ENCODE measurements around the gene CEP120. TPM values are rescaled to one million over a fixed set of nuclear protein-coding genes. Genes with fewer than 3 reads are reported as not detected.

CEP120 gene
- total and polyA plus RNA-seq, 7 experiments from 2014 or later = 22.5 to 74.6 (median 46.3) TPM

GRCh38 chr5:123364441-123365155 lies 58.6 kb downstream of the CEP120 start:
- peaks cover 21 to 54% (median 45%) of the 10 kb centered on the region in 5 donors for H3K36me3 Mint-ChIP-seq
- no peak overlapping the region for H3K27ac ChIP-seq (ENCODE audit: low read depth, low read length)
- CTCF ChIA-PET = no interaction called here
- DNase-seq = no peak
- peaks cover 0 to 16% (median 0%) of the 10 kb centered on the region in 7 donors for H3K4me1 Mint-ChIP-seq
- no peaks in the 10 kb centered on the region for H3K27me3 Mint-ChIP-seq
- no peaks in the 10 kb centered on the region for H3K27me3 ChIP-seq (ENCODE audit: control insufficient read depth in 2 of 2, insufficient read depth in 2 of 2, low read length in 2 of 2)
- no peaks in the 10 kb centered on the region for H3K4me1 ChIP-seq (ENCODE audit: control insufficient read depth in 2 of 2, insufficient read depth in 2 of 2, low read length in 2 of 2)
- no peak overlapping the region for H3K4me3 ChIP-seq (ENCODE audit: low read length)
- H3K36me3 ChIP-seq (ENCODE audit: control insufficient read depth in 2 of 3, insufficient read depth in 3 of 3, low read length in 3 of 3) = peaks cover 7 to 41% (median 14%) of the 10 kb centered on the region in 3 experiments
- H3K27ac Mint-ChIP-seq = no peak overlapping the region
- H3K9me3 Mint-ChIP-seq = no peaks in the 10 kb centered on the region
- POLR2A ChIA-PET = no interaction called here
- ATAC-seq = no peak
- intact Hi-C loops (cut with micrococcal nuclease) = loop anchor here (10.0 kb wide), 2 partner anchors 460 to 1170 kb away; no protein-coding TSS in a partner anchor
- no peaks in the 10 kb centered on the region for H3K9me3 ChIP-seq (ENCODE audit: control insufficient read depth in 2 of 3, low read length in 3 of 3)
- H3K4me3 Mint-ChIP-seq = no peak overlapping the region

GRCh38 chr5:123360910-123361309 lies 62.3 kb downstream of the CEP120 start:
- peaks cover 2 to 18% (median 5%) of the 10 kb centered on the region in 11 donors for H3K9me3 Mint-ChIP-seq
- intact Hi-C loops (cut with micrococcal nuclease) = loop anchor here (10.0 kb wide), 2 partner anchors 456 to 1166 kb away; no protein-coding TSS in a partner anchor
- Histone ChIP-seq H3K36me3 (ENCODE audit: control insufficient read depth in 2 of 3, insufficient read depth in 3 of 3, low read length in 3 of 3) (peaks cover 7 to 46% (median 14%) of the 10 kb centered on the region in 3 experiments), H3K4me3 (ENCODE audit: low read length) (no peak overlapping the region), H3K9me3 (ENCODE audit: control insufficient read depth in 2 of 3, low read length in 3 of 3) (no peaks in the 10 kb centered on the region), H3K27ac (ENCODE audit: low read depth, low read length) (no peak overlapping the region), H3K4me1 (ENCODE audit: control insufficient read depth in 2 of 2, insufficient read depth in 2 of 2, low read length in 2 of 2) (no peaks in the 10 kb centered on the region), H3K27me3 (ENCODE audit: control insufficient read depth in 2 of 2, insufficient read depth in 2 of 2, low read length in 2 of 2) (no peaks in the 10 kb centered on the region)
- POLR2A ChIA-PET = no interaction called here
- peaks cover 0 to 7% (median 0%) of the 10 kb centered on the region in 7 donors for H3K4me1 Mint-ChIP-seq
- ATAC-seq (no peak), DNase-seq (no peak)
- H3K36me3 Mint-ChIP-seq = peaks cover 29 to 76% (median 62%) of the 10 kb centered on the region in 5 donors
- no peak overlapping the region for H3K4me3 Mint-ChIP-seq
- CTCF ChIA-PET = no interaction called here
- H3K27me3 Mint-ChIP-seq = no peaks in the 10 kb centered on the region
- no peak overlapping the region for H3K27ac Mint-ChIP-seq

- Histone ChIP-seq H3K27me3 (ENCODE audit: control insufficient read depth in 2 of 2, insufficient read depth in 2 of 2, low read length in 2 of 2) (no peaks in the 10 kb centered on the region), H3K4me3 (ENCODE audit: low read length) (no peak overlapping the region), H3K36me3 (ENCODE audit: control insufficient read depth in 2 of 3, insufficient read depth in 3 of 3, low read length in 3 of 3) (peaks cover 7 to 41% (median 14%) of the 10 kb centered on the region in 3 experiments), H3K27ac (ENCODE audit: low read depth, low read length) (no peak overlapping the region), H3K4me1 (ENCODE audit: control insufficient read depth in 2 of 2, insufficient read depth in 2 of 2, low read length in 2 of 2) (no peaks in the 10 kb centered on the region), H3K9me3 (ENCODE audit: control insufficient read depth in 2 of 3, low read length in 3 of 3) (no peaks in the 10 kb centered on the region)
- DNase-seq (no peak), ATAC-seq (no peak)
- Mint-ChIP-seq H3K4me1 (peaks cover 0 to 7% (median 0%) of the 10 kb centered on the region in 7 donors), H3K36me3 (peaks cover 29 to 76% (median 62%) of the 10 kb centered on the region in 5 donors), H3K4me3 (no peak overlapping the region), H3K27me3 (no peaks in the 10 kb centered on the region), H3K27ac (no peak overlapping the region), H3K9me3 (peaks cover 2 to 18% (median 5%) of the 10 kb centered on the region in 11 donors)
- ChIA-PET POLR2A (no interaction called here), CTCF (no interaction called here)
- intact Hi-C loops (cut with micrococcal nuclease) = loop anchor here (10.0 kb wide), 2 partner anchors 455 to 1165 kb away; no protein-coding TSS in a partner anchor
Observed at GRCh38 chr5:123360201-123360571, 63.0 kb downstream of the CEP120 start.

- no peak overlapping the region for H3K27ac Mint-ChIP-seq
- H3K27me3 ChIP-seq (ENCODE audit: control insufficient read depth in 2 of 2, insufficient read depth in 2 of 2, low read length in 2 of 2) = no peaks in the 10 kb centered on the region
- H3K27me3 Mint-ChIP-seq = no peaks in the 10 kb centered on the region
- H3K36me3 ChIP-seq (ENCODE audit: control insufficient read depth in 2 of 3, insufficient read depth in 3 of 3, low read length in 3 of 3) = peaks cover 7 to 41% (median 14%) of the 10 kb centered on the region in 3 experiments
- POLR2A ChIA-PET = no interaction called here
- H3K36me3 Mint-ChIP-seq = peaks cover 29 to 77% (median 62%) of the 10 kb centered on the region in 5 donors
- no peaks in the 10 kb centered on the region for H3K9me3 ChIP-seq (ENCODE audit: control insufficient read depth in 2 of 3, low read length in 3 of 3)
- H3K9me3 Mint-ChIP-seq = peaks cover 2 to 18% (median 5%) of the 10 kb centered on the region in 11 donors
- H3K4me1 ChIP-seq (ENCODE audit: control insufficient read depth in 2 of 2, insufficient read depth in 2 of 2, low read length in 2 of 2) = no peaks in the 10 kb centered on the region
- H3K27ac ChIP-seq (ENCODE audit: low read depth, low read length) = no peak overlapping the region
- H3K4me3 Mint-ChIP-seq = no peak overlapping the region
- CTCF ChIA-PET = no interaction called here
- H3K4me3 ChIP-seq (ENCODE audit: low read length) = no peak overlapping the region
- no peak for ATAC-seq
- no peak for DNase-seq
- intact Hi-C loops (cut with micrococcal nuclease) = loop anchor here (10.0 kb wide), 2 partner anchors 455 to 1165 kb away; no protein-coding TSS in a partner anchor
- peaks cover 0 to 7% (median 0%) of the 10 kb centered on the region in 7 donors for H3K4me1 Mint-ChIP-seq
Observed at GRCh38 chr5:123359454-123360200, 63.6 kb downstream of the CEP120 start.

GRCh38 chr5:123358751-123359150 lies 64.5 kb downstream of the CEP120 start:
- Histone ChIP-seq H3K27ac (ENCODE audit: low read depth, low read length) (no peak overlapping the region), H3K4me3 (ENCODE audit: low read length) (no peak overlapping the region), H3K27me3 (ENCODE audit: control insufficient read depth in 2 of 2, insufficient read depth in 2 of 2, low read length in 2 of 2) (no peaks in the 10 kb centered on the region), H3K36me3 (ENCODE audit: control insufficient read depth in 2 of 3, insufficient read depth in 3 of 3, low read length in 3 of 3) (peaks cover 5 to 41% (median 9%) of the 10 kb centered on the region in 3 experiments), H3K9me3 (ENCODE audit: control insufficient read depth in 2 of 3, low read length in 3 of 3) (no peaks in the 10 kb centered on the region), H3K4me1 (ENCODE audit: control insufficient read depth in 2 of 2, insufficient read depth in 2 of 2, low read length in 2 of 2) (no peaks in the 10 kb centered on the region)
- Mint-ChIP-seq H3K27me3 (no peaks in the 10 kb centered on the region), H3K4me3 (no peak overlapping the region), H3K27ac (no peak overlapping the region), H3K36me3 (peaks cover 29 to 78% (median 66%) of the 10 kb centered on the region in 5 donors), H3K4me1 (peaks cover 0 to 7% (median 0%) of the 10 kb centered on the region in 7 donors), H3K9me3 (peaks cover 2 to 18% (median 5%) of the 10 kb centered on the region in 11 donors)
- ChIA-PET CTCF (no interaction called here), POLR2A (no interaction called here)
- no peak for DNase-seq
- no peak for ATAC-seq
- intact Hi-C loops (cut with micrococcal nuclease) = no loop called here

- ChIA-PET POLR2A (no interaction called here), CTCF (no interaction called here)
- no peaks in the 10 kb centered on the region for H3K27me3 ChIP-seq (ENCODE audit: control insufficient read depth in 2 of 2, insufficient read depth in 2 of 2, low read length in 2 of 2)
- no peaks in the 10 kb centered on the region for H3K9me3 ChIP-seq (ENCODE audit: control insufficient read depth in 2 of 3, low read length in 3 of 3)
- H3K36me3 Mint-ChIP-seq = peaks cover 29 to 81% (median 69%) of the 10 kb centered on the region in 5 donors
- no peaks in the 10 kb centered on the region for H3K4me1 ChIP-seq (ENCODE audit: control insufficient read depth in 2 of 2, insufficient read depth in 2 of 2, low read length in 2 of 2)
- peaks cover under 1 to 38% (median 9%) of the 10 kb centered on the region in 3 experiments for H3K36me3 ChIP-seq (ENCODE audit: control insufficient read depth in 2 of 3, insufficient read depth in 3 of 3, low read length in 3 of 3)
- ATAC-seq (no peak), DNase-seq (no peak)
- H3K4me1 Mint-ChIP-seq = peaks cover 0 to 7% (median 0%) of the 10 kb centered on the region in 7 donors
- H3K27me3 Mint-ChIP-seq = no peaks in the 10 kb centered on the region
- H3K9me3 Mint-ChIP-seq = peaks cover 2 to 19% (median 5%) of the 10 kb centered on the region in 11 donors
- no peak overlapping the region for H3K4me3 ChIP-seq (ENCODE audit: low read length)
- no peak overlapping the region for H3K4me3 Mint-ChIP-seq
- intact Hi-C loops (cut with micrococcal nuclease) = no loop called here
- H3K27ac Mint-ChIP-seq = no peak overlapping the region
- no peak overlapping the region for H3K27ac ChIP-seq (ENCODE audit: low read depth, low read length)
Observed at GRCh38 chr5:123358304-123358703, 64.9 kb downstream of the CEP120 start.
